ENCODE measurements around the gene GPR65.

DNA sequence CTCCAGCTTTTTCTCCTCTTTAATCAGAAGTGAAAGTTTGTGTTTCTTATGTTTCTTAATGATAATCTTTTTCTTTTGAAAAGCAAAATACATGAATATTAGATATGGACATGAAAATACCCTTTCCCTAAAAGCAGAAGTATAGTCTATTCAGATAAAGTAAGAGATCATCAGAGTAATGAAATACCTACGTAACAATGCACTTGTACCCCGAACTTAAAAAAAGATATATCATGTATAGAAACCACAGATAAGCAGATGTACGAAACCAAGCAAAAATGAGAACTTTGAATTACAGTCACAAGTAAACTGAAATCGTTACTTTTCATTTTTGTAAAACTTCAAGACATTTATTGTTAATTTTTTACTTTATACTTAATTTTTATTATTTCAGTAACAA is 1.5 kb upstream of the GPR65 start:
- no peak for TF ChIP-seq NFIC (IDR thresholded peaks at IDR 0.05)
- no peak for TF ChIP-seq FOXM1 (IDR thresholded peaks at IDR 0.05; ENCODE audit: borderline replicate concordance, low read depth)
- no peak for TF ChIP-seq RAD21 (IDR thresholded peaks at IDR 0.05; ENCODE audit: low read depth)
- TF ChIP-seq EP300 (IDR thresholded peaks at IDR 0.05; ENCODE audit: borderline replicate concordance): no peak
- TF ChIP-seq EGR1 (IDR thresholded peaks at IDR 0.05): no peak
- TF ChIP-seq, protein P1, sequence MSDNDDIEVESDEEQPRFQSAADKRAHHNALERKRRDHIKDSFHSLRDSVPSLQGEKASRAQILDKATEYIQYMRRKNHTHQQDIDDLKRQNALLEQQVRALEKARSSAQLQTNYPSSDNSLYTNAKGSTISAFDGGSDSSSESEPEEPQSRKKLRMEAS (IDR thresholded peaks at IDR 0.05): no peak
- TF ChIP-seq ZBTB7A (IDR thresholded peaks at IDR 0.05; ENCODE audit: low read depth): no peak
- no peak for TF ChIP-seq YY1 (IDR thresholded peaks at IDR 0.05; ENCODE audit: low read depth)
- no peak for TF ChIP-seq TCF12 (IDR thresholded peaks at IDR 0.05; ENCODE audit: low read depth)
- TF ChIP-seq CEBPB (IDR thresholded peaks at IDR 0.05): no peak
- no peak for TF ChIP-seq CREB1 (IDR thresholded peaks at IDR 0.05; ENCODE audit: low read depth)
- TF ChIP-seq, protein P2, sequence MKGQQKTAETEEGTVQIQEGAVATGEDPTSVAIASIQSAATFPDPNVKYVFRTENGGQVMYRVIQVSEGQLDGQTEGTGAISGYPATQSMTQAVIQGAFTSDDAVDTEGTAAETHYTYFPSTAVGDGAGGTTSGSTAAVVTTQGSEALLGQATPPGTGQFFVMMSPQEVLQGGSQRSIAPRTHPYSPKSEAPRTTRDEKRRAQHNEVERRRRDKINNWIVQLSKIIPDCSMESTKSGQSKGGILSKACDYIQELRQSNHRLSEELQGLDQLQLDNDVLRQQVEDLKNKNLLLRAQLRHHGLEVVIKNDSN (IDR thresholded peaks at IDR 0.05): no peak
